ENCODE data around the gene NSA2.
A peak's percentile ranks its signal among the peaks of the same experiment; 100 is the strongest.

Gene NSA2

DNA sequence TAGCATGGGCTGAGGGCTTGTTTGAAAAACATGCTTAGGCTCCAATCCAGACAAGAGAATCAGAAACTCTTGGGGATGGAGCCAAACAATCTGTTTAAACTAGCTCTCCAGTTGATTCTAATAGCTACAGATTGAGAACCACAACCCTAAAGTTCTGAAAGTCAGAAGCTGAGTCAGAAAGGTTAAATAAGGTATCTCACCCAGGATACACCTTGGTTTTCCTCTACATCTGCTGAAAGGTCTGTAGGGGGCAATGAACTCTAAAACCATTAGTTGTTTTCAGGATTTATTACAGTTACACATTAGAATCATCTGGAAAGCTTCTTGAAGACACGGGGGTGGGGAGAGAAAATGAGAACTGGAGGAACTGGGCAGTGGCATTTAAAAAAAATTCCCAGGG is 5.8 kb upstream of the NSA2 start:
- DNase-seq, result no peak
- no peak overlapping the region for H3K4me3 Mint-ChIP-seq
- H3K27me3 Mint-ChIP-seq (ENCODE audit: low read depth, poor library complexity), result no peaks in the 10 kb centered on the region
- peaks cover 12% of the 10 kb centered on the region for H3K4me1 Mint-ChIP-seq
- H3K36me3 Mint-ChIP-seq (ENCODE audit: low read depth), result peaks cover 24% of the 10 kb centered on the region
- H3K27ac Mint-ChIP-seq, result no peak overlapping the region
- peaks cover 6% of the 10 kb centered on the region for H3K9me3 Mint-ChIP-seq
- no peak for TF ChIP-seq CTCF (IDR thresholded peaks at IDR 0.05)

- Mint-ChIP-seq H3K4me1 (peaks cover 22% of the 10 kb centered on the region), H3K9me3 (no peaks in the 10 kb centered on the region), H3K4me3 (no peak overlapping the region), H3K27ac (no peak overlapping the region), H3K27me3 (ENCODE audit: low read depth, poor library complexity) (no peaks in the 10 kb centered on the region), H3K36me3 (ENCODE audit: low read depth) (peaks cover 11% of the 10 kb centered on the region)
- no peak for DNase-seq
- no peak for TF ChIP-seq CTCF (IDR thresholded peaks at IDR 0.05)
These were observed 4.5 kb upstream of the NSA2 start for GRCh38 chr5:74762599-74762998.

GRCh38 chr5:74763504-74763903 is 3.5 kb upstream of the NSA2 start:
- Mint-ChIP-seq H3K27ac (no peak overlapping the region), H3K36me3 (ENCODE audit: low read depth) (peaks cover 3% of the 10 kb centered on the region), H3K4me3 (no peak overlapping the region), H3K27me3 (ENCODE audit: low read depth, poor library complexity) (no peaks in the 10 kb centered on the region), H3K9me3 (no peaks in the 10 kb centered on the region), H3K4me1 (peaks cover 30% of the 10 kb centered on the region)
- TF ChIP-seq CTCF (IDR thresholded peaks at IDR 0.05), result no peak
- no peak for DNase-seq

DNA sequence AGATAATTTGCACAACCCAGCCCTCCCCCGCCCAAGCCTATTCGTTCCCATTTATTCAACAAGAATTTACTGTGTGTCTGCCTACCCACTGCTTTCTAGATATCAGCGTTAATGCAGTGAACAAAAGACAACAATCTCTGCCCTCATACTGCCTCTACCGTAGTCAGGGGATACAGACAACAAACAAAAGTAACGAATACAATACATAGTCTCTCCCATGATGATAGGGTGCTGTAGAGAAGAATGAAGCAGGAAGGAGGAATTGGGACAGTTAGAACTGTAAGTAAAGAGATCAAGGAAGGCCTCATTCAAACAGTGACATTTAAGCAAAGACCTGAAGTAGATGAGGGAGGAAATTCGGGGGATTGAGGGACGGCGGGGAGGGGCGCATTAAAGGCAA is 1.8 kb upstream of the NSA2 start:
- Mint-ChIP-seq H3K27me3 (ENCODE audit: low read depth, poor library complexity) (no peaks in the 10 kb centered on the region), H3K36me3 (ENCODE audit: low read depth) (peaks cover 15% of the 10 kb centered on the region), H3K27ac (peak overlapping the region; percentile 86), H3K4me3 (peak overlapping the region; percentile 100), H3K4me1 (peaks cover 30% of the 10 kb centered on the region), H3K9me3 (no peaks in the 10 kb centered on the region)
- TF ChIP-seq CTCF (IDR thresholded peaks at IDR 0.05), result no peak
- no peak for DNase-seq

- peaks cover 22% of the 10 kb centered on the region for H3K36me3 Mint-ChIP-seq (ENCODE audit: low read depth)
- DNase-seq, result no peak
- H3K4me3 Mint-ChIP-seq, result peak overlapping the region; percentile 100
- no peak overlapping the region for H3K27ac Mint-ChIP-seq
- H3K9me3 Mint-ChIP-seq, result no peaks in the 10 kb centered on the region
- peaks cover 30% of the 10 kb centered on the region for H3K4me1 Mint-ChIP-seq
- no peaks in the 10 kb centered on the region for H3K27me3 Mint-ChIP-seq (ENCODE audit: low read depth, poor library complexity)
- TF ChIP-seq CTCF (IDR thresholded peaks at IDR 0.05), result no peak
These were observed 1.1 kb upstream of the NSA2 start for GRCh38 chr5:74765929-74766328.

DNA sequence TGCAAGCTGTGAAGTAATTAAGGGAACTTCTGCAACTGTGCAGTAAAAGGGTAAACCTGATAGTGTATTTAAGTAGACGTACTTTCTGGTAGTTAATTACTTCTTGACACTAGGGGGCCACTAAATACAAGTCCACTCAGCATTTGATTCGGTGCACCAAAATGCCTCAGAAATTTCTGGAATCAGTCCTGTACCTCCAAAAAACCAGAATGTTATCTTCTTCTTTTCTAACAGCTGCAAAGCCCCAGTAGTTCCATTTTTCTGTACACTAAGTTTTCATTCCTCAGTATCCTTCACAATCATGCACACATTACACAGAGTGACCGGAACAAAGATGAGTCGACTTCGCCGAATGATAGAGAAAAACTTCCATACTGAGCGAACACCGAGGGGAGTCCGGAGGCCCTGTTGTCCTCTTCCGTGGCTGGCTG is 616 bp upstream of the NSA2 start:
- Mint-ChIP-seq H3K27me3 (ENCODE audit: low read depth, poor library complexity) (no peaks in the 10 kb centered on the region), H3K4me3 (peak overlapping the region; percentile 100), H3K27ac (peak overlapping the region; percentile 99), H3K9me3 (no peaks in the 10 kb centered on the region), H3K4me1 (peaks cover 30% of the 10 kb centered on the region), H3K36me3 (ENCODE audit: low read depth) (peaks cover 27% of the 10 kb centered on the region)
- TF ChIP-seq CTCF (IDR thresholded peaks at IDR 0.05), result peak; percentile 41
- DNase-seq, result no peak

All from nephron progenitor cell (in vitro differentiated cells).